CD4-positive, alpha-beta T cell (primary cell): ENCODE data around the gene ASXL3. TPM values are rescaled to one million over a fixed set of nuclear protein-coding genes. Genes with fewer than 3 reads are reported as not detected.

Source experiments
- ATAC-seq: fragments of 200-7000 bp; cut with Tn5 transposase; one replicate; pipeline ENCODE4 v1.10.0; 2022; ENCODE audit warnings: mild to moderate bottlenecking; ENCODE audit not compliant: poor library complexity
- CTCF ChIA-PET: fragments of 350-600 bp; sonication (Branson Sonifier 250); formaldehyde crosslinking; loops from one replicate; lab custom pipeline; 2021; ENCODE audit warnings: antibody characterized with exemption, inconsistent platforms; lab: Charles Lee
- POLR2A ChIA-PET: fragments of 350-600 bp; sonication (Branson Sonifier 250); formaldehyde crosslinking; loops from one replicate; lab custom pipeline; 2021; ENCODE audit warnings: antibody characterized with exemption, inconsistent platforms; lab: Charles Lee
- DNase-seq, 14 experiments: peaks; one replicate each; pipeline ENCODE4 v3.0.0-alpha.2; 2013 to 2020; ENCODE audit warnings: mixed read lengths in 2 of 14
- H3K27ac ChIP-seq, 2 donors: one replicate each; pipeline versions ENCODE4 v1.5.1 to v1.7.0; 2013; ENCODE audit warnings: low read length in 2 of 2, low read depth in 1 of 2, mild to moderate bottlenecking in 1 of 2
- H3K27me3 ChIP-seq, 2 experiments: 1 replicate in 1 of 2; 2 replicates in 1 of 2; pipeline versions ENCODE4 v1.6.1 to v1.7.0; 2013; ENCODE audit warnings: low read length in 2 of 2, control low read depth in 1 of 2, mild to moderate bottlenecking in 1 of 2, moderate library complexity in 1 of 2; ENCODE audit not compliant: insufficient read depth in 2 of 2, control insufficient read depth in 1 of 2
- H3K36me3 ChIP-seq: one replicate; pipeline ENCODE4 v1.6.1; 2013; ENCODE audit warnings: low read length, control low read depth; ENCODE audit not compliant: insufficient read depth
- H3K4me1 ChIP-seq: one replicate; pipeline ENCODE4 v1.6.1; 2013; ENCODE audit warnings: low read length, control low read depth; ENCODE audit not compliant: insufficient read depth
- H3K4me3 ChIP-seq: one replicate; pipeline ENCODE4 v1.5.1; 2013; ENCODE audit warnings: mild to moderate bottlenecking, low read length, moderate library complexity
- H3K9me3 ChIP-seq, 2 experiments: 1 replicate in 1 of 2; 2 replicates in 1 of 2; pipeline versions ENCODE4 v1.6.1 to v1.7.0; 2013; ENCODE audit warnings: low read length in 2 of 2, mild to moderate bottlenecking in 2 of 2, control low read depth in 1 of 2, moderate library complexity in 1 of 2; ENCODE audit not compliant: control insufficient read depth in 1 of 2, insufficient read depth in 1 of 2
- H3K27ac Mint-ChIP-seq: one replicate; pipeline ENCODE4 v1.8.0; 2020; ENCODE audit warnings: mixed read lengths
- H3K27me3 Mint-ChIP-seq: one replicate; pipeline ENCODE4 v1.8.0; 2021; ENCODE audit warnings: mixed read lengths
- H3K36me3 Mint-ChIP-seq: one replicate; pipeline ENCODE4 v1.8.0; 2021; ENCODE audit warnings: low read depth, mixed read lengths
- H3K4me1 Mint-ChIP-seq: one replicate; pipeline ENCODE4 v1.8.0; 2021; ENCODE audit warnings: low read depth, mixed read lengths
- H3K4me3 Mint-ChIP-seq: one replicate; pipeline ENCODE4 v1.8.0; 2020; ENCODE audit warnings: mild to moderate bottlenecking, mixed read lengths
- H3K9me3 Mint-ChIP-seq: one replicate; pipeline ENCODE4 v1.8.0; 2020; ENCODE audit warnings: mixed read lengths
- CTCF ChIP-seq: fragments of 200-600 bp; IDR thresholded peaks from one replicate; pipeline ENCODE4 v1.8.0; 2022; ENCODE audit warnings: antibody characterized with exemption, mild to moderate bottlenecking
- intact Hi-C, 2 experiments: fragments of 100-400 bp; cut with DNase I in 1 of 2; cut with micrococcal nuclease in 1 of 2; formaldehyde crosslinking; loops; one replicate each; pipeline versions ENCODE4 v1.15.1 to v1.9.0; 2023 to 2025; cut with DNase I, micrococcal nuclease
- total RNA-seq, 174 experiments: library from RNA in 2 of 174; stranded (reverse) in 2 of 174; gene quantifications; one replicate each; pipeline ENCODE4 v1.2.3 and lab custom pipeline; 2021 to 2026

ASXL3 gene
- total RNA-seq, 2 experiments from 2014 or later = not detected

- Histone ChIP-seq H3K4me1 (no peaks in the 10 kb centered on the region), H3K27me3 (no peaks in the 10 kb centered on the region), H3K4me3 (no peak overlapping the region), H3K9me3 (peaks cover 0 to 5% of the 10 kb centered on the region in 2 experiments), H3K36me3 (no peaks in the 10 kb centered on the region), H3K27ac (no peak overlapping the region)
- no peak for ATAC-seq
- no peak overlapping the region for H3K4me3 Mint-ChIP-seq
- POLR2A ChIA-PET = no interaction called here
- no peak overlapping the region for H3K27ac Mint-ChIP-seq
- no peaks in the 10 kb centered on the region for H3K36me3 Mint-ChIP-seq
- CTCF ChIA-PET = no interaction called here
- H3K9me3 Mint-ChIP-seq = peaks cover 2% of the 10 kb centered on the region
- no peak for DNase-seq
- no peak for TF ChIP-seq CTCF
- no peaks in the 10 kb centered on the region for H3K4me1 Mint-ChIP-seq
- intact Hi-C loops = no loop called here
- H3K27me3 Mint-ChIP-seq = no peaks in the 10 kb centered on the region
These were observed 203.4 kb downstream of the ASXL3 start for GRCh38 chr18:33781429-33781828.

Other genes starting within 250 kb of the ASXL3 start
- not detected for gene CCDC178, start 137.5 kb upstream of the ASXL3 start, total RNA-seq